HG03103 (cell line): ENCODE data around the gene RPS10.

Experiments used
- ATAC-seq: cut with Tn5 transposase; IDR thresholded peaks from one replicate; pipeline ENCODE4 v1.9.1; 2021; ENCODE audit warnings: low read depth; ENCODE audit not compliant: unreplicated experiment

The RPS10 gene

DNA sequence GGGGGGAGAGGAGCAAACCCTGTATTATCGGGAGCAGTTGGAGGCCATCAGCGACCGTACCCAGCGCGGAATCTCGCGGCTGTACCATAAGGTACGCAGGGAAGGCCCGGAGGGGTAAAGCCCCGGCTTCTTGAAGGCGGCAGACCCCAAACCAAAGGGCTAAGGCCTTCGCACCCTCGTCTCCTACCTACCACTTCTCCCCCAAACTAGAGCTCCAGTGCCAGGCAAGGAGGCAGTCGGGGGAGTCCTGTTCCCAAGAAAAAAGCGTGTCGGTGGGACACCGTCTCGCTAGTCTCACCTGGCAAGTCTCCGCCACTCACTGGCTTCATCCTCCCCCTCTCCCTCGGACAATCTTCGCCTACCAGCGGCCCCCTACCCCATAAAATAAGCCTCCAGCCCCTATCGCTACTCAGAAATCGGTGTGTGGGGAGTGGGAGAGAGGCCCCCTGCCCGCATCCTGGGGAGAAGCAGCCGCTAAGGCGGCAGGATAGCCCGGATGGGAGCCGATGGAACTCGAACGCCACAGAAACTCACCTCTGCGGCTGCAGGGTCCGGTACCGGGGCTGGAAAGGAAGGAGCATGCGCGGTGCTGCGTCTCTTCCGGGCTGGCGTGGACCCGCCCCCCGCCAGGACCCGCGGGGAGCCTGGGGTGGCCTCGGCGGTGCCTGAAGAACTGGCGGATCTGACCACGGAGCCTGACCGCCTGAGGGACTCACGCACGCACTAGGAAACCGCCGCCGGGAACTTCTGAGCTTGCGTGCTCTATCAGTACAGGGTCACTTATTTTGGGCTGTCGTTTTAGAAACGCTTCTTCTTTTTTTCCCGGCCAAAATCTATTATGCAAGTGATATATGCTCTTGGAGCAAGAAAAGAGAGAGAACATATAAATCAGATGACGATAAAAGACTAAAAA, at the start of gene RPS10:
RPS10 (minus strand) TSS at position 572 of the 913 bp plus-strand sequence. CDS start 848 bp downstream, outside the sequence.
- ATAC-seq = peak; percentile 71

DNA sequence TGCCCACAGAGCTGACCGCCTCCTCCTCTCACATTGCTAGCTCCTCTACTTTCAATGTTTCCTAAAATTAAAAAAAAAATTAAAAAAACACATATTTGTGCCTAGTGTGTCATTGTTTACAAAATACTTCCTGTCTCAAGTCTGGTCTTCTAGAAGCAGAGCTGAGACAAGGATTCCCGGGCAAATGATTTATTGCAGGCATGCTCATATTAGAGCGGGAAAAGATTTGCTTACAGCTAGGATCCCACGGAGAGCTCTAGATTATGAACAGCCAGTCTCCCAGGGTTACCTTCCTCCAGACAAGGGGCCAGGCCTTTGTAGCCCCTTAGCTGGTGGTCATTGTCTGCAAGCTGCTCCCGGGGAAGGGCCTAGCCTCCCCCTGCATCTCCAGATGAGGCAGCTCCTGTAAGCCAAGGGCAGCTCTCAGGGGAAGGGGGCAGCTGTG, 49.4 kb upstream of the RPS10 start:
- ATAC-seq = no peak

DNA sequence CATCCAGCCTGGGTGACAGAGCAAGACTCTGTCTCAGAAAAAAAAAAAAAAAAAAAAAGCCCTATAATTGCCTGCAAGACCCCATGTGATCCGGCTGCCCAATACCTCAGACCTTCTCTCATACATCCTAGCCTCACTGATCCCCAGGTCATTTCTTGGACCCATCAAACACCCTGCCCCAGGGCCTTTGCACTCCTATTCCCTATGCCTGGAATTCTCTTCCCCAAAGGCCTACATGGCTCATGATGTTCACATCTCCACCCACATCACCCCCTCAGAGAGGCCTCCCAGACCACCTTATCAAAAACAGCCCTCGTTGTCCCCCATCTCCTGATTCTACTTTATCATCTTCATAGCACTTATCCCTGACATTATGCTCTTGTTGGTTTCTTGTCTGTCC, 48.9 kb upstream of the RPS10 start:
- ATAC-seq = no peak

- ATAC-seq = no peak
Observed at GRCh38 chr6:34473967-34474366, 48.1 kb upstream of the RPS10 start.

DNA sequence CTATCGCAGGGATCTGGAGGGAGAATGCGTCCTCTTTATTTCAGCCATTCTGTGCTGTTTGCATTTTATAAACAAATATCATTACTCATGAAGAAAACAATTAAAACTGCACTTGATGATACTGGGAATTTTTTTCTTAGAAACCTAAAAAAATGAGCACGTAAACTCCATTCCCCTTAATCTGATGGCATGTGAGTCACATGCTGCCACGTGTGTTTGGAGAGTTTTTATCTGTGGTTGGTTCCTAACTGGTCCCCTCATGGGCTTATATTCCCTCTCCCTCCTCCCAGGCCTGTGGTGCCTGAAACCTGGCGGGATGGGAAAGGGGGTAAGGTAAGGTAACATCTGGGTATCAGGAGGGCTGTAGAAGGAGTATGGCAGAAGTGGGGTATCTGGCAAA, 46.6 kb upstream of the RPS10 start:
- no peak for ATAC-seq

GRCh38 chr6:34469499-34469898, 43.6 kb upstream of the RPS10 start:
- no peak for ATAC-seq

- ATAC-seq = peak; percentile 51
Observed at GRCh38 chr6:34468378-34468892, 42.6 kb upstream of the RPS10 start.

GRCh38 chr6:34466242-34467185, 40.6 kb upstream of the RPS10 start:
- no peak for ATAC-seq

DNA sequence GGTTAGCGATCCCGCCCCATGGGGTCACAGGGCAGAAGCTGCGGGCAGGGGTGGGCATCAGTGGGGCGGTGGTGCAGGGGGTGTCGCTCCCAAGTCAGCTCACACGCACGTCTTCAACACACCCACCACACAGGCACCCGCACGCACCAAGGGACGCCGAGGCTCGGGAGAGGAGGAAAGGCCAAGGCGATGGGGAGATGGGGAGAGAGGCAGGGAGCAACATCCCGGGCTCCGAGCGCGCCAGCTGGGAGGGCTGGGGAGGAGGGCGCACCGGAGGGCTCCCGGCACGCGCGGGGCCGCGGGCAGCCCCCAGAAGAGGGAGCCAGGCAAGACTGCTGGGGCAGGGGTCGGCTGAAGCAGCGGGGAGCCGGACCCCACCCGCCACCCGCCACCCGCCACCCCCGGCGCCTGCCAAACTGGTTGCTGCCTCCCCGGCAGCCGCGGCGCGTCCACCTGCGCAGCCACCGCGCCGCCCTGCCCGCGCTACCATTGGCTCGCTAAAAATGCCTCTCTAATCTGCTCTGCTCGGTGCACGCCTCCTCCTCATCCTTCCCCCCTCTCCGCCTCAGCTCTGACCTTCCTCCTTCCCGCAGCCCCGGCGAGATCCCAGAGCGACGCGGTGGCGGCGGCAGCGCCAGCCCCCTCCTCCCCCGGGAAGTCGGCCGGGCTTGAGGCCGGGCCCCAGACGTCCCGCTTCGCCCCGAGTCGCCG, 39.8 kb upstream of the RPS10 start, which contains the start of gene PACSIN1:
PACSIN1 (plus strand) TSS at position 546 of the 711 bp plus-strand sequence. CDS start 60,230 bp downstream, outside the sequence.
- no peak for ATAC-seq

GRCh38 chr6:34463849-34464248, 38.0 kb upstream of the RPS10 start:
- no peak for ATAC-seq

GRCh38 chr6:34463299-34463698, 37.4 kb upstream of the RPS10 start:
- no peak for ATAC-seq

GRCh38 chr6:34462551-34462971, 36.7 kb upstream of the RPS10 start:
- no peak for ATAC-seq

DNA sequence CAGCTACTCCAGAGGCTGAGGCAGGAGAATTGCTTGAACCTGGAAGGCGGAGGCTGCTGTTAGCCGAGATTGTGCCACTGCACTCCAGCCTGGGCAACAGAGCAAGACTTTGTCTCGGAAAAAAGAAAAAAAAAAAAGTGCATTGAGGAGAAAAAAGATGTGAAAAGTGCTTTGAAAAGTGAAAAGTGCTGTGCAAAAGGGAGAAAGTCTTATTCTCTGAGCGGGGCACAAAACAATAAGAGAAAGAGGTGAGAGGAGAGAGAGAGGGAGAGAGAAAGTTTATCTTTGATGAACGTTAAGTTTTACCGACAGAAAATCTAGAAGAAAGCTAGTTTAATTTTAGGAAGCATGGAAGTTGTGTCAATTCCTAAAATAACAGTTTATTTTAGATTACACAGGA, 36.1 kb upstream of the RPS10 start:
- no peak for ATAC-seq

DNA sequence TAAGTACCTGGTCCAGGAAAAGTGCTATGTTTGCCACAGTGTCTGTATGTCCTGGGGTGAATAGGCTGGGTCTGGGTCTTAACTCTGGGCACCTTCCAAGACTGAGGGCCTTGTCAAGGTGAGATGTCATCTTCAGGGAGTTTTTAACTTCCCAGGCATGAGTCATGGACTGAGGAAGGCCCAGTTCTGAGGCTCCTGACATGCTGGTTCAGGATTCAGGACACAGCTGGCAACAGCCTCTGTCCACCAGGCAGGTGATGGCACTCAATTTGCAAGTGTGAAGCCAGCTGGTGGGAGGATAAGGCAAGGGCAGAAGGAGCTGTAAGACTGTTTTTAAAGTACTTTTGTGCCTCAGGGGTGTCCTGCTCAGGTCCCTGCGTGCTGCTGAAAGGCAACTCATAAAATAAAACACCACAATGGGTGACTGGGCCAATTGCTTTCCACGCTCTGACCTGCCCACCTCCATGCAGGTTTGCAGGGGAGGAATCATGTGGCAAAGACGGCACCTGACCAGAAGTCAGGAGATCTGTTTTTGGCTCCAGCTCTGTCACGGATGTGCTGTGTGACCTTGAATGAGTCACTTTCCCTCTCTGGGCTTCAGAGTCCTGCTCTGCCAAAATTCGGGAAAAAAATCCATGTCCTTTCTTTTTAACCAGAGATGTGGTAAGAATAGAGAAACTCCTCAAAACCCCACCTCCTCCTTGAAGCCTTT, 35.1 kb upstream of the RPS10 start:
- ATAC-seq = no peak

- no peak for ATAC-seq
Observed at GRCh38 chr6:34459899-34460593, 34.2 kb upstream of the RPS10 start.

DNA sequence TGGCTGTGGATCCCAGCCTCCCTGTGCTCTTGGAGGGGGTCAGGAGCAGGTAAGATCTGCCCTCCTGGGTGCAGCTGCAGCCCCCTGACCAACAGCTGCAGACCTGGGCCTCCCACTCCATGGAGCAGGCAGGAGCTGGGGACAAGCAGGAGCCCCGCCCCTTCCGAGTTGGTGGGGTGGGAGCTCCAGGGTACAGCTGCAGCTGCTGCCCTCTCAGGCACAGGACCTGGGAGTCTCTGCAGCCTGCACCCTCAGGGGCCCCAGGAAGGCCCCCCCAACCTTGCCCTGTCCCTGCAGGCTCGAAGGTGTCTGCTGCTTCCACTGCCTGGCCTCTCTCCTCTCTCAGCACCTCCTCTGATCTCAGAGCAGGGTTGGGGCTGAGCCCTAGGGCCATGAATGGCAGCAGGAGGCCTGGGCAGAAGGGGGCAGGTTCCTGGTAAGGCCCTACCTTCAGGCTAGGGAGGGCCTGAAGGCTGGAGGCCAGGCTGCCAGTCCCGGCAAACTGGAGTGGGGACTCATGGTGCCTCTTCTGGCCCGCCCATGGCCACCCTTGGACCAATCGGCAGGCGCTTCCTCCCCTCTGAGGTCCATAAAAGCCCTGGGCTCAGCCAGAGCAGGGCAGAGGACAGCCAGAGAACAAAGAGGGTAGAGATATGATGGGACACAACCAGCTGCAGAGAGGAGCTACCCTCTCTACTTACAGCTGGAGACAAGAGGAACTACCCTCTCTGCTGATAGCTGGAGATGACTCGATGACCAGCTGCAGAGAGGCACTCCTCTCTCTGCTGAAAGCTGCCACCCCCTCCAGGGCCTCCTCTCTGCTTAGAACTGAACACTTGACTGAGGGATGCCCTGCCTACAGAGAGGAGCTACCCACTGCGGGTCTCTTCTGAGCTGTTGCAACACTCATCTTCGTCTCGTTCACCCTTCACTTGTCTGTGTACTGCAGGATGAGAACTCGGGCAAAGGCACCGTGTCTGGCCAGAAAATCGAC, 32.2 kb upstream of the RPS10 start:
- ATAC-seq = no peak

DNA sequence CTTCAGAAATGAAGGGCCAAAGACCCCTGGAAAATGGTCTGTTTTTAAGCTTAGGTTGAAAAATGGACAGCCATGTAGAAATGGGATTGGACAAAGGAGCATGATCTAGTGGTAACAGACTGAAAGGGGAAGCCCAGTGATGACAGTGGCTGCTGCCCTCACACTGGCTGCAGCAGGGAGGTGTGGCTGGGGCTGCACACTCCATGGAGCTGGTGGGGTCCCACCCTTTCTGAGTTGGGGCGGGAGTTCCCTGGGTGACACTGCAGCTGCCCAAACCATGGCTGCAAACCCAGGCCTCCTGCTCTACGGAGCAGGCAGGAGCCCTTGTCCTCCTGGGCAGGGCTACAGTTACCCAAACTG, 31.5 kb upstream of the RPS10 start:
- no peak for ATAC-seq

GRCh38 chr6:34455831-34456230, 30.0 kb upstream of the RPS10 start:
- no peak for ATAC-seq
